BE2C (cell line): ENCODE results near the gene ZNF440.
"Not testable (repeated sequence)": the region's sequence is repeated elsewhere in the genome, so short reads cannot be mapped to it uniquely, and the experiment has no call there.

Experiments
- DNase-seq: peaks from one replicate; pipeline ENCODE4 v3.0.0-alpha.2; 2020
- H3K27me3 ChIP-seq: fragments of 250-450 bp; sonication (Bioruptor Pico); 2 replicates; pipeline ENCODE4 v1.5.1; 2020; ENCODE audit warnings: mild to moderate bottlenecking
- H3K36me3 ChIP-seq: fragments of 250-450 bp; sonication (Bioruptor Pico); 2 replicates; pipeline ENCODE4 v1.5.1; 2020; ENCODE audit warnings: mild to moderate bottlenecking
- H3K4me1 ChIP-seq: fragments of 250-450 bp; sonication (Bioruptor Pico); 2 replicates; pipeline ENCODE4 v1.5.1; 2020
- H3K4me3 ChIP-seq: 2 replicates; pipeline ENCODE4 v1.5.1; 2011; ENCODE audit warnings: low read depth, low read length
- H3K9me3 ChIP-seq: fragments of 250-450 bp; sonication (Bioruptor Pico); 2 replicates; pipeline ENCODE4 v1.5.1; 2020
- TF ChIP-seq, protein P1 (sequence below): IDR thresholded peaks from 2 replicates; pipeline ENCODE4 v1.5.1; 2012; ENCODE audit warnings: mild to moderate bottlenecking, low read depth, low read length

Gene ZNF440

DNA sequence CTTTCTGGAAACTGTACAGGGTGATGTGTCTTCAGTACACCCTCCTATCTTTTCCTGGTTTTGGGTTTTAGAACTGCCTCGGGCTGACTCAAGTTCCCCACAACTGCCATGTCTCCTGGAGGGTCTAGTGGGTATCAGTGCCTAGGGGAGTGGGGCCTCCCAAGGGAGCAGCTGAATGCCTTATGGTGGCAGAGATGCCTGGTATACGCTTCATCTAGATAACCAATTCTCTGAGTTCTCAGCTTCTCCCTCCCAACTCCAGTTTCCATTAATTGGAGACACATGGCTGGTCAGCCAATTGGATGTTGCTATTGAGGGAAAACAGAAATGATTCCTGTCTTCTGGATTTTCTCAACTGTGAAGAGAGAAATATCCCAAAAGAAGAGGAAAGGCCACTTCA, 47.2 kb downstream of the ZNF440 start:
- H3K9me3 ChIP-seq, result no peaks in the 10 kb centered on the region; the same call in 1 of the 2 replicates
- TF ChIP-seq, protein P1, sequence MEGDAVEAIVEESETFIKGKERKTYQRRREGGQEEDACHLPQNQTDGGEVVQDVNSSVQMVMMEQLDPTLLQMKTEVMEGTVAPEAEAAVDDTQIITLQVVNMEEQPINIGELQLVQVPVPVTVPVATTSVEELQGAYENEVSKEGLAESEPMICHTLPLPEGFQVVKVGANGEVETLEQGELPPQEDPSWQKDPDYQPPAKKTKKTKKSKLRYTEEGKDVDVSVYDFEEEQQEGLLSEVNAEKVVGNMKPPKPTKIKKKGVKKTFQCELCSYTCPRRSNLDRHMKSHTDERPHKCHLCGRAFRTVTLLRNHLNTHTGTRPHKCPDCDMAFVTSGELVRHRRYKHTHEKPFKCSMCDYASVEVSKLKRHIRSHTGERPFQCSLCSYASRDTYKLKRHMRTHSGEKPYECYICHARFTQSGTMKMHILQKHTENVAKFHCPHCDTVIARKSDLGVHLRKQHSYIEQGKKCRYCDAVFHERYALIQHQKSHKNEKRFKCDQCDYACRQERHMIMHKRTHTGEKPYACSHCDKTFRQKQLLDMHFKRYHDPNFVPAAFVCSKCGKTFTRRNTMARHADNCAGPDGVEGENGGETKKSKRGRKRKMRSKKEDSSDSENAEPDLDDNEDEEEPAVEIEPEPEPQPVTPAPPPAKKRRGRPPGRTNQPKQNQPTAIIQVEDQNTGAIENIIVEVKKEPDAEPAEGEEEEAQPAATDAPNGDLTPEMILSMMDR, result no peak
- peak; percentile 52 for DNase-seq
- H3K36me3 ChIP-seq, result no peaks in the 10 kb centered on the region; the same call in 1 of the 2 replicates
- H3K4me3 ChIP-seq, result no peak overlapping the region
- H3K4me1 ChIP-seq, result peaks cover 12% of the 10 kb centered on the region
- H3K27me3 ChIP-seq, result no peaks in the 10 kb centered on the region

DNA sequence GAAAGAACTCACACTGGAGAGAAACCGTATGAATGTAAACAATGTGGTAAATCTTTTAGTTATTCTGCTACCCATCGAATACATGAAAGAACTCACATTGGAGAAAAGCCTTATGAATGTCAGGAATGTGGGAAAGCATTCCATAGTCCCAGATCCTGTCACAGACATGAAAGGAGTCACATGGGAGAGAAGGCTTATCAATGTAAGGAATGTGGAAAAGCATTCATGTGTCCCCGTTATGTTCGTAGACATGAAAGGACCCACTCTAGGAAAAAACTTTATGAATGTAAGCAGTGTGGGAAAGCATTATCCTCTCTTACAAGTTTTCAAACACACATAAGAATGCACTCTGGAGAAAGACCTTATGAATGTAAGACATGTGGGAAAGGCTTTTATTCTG, 53.7 kb downstream of the ZNF440 start:
- DNase-seq, H3K27me3 ChIP-seq, H3K9me3 ChIP-seq, H3K4me3 ChIP-seq, H3K4me1 ChIP-seq: not testable (repeated sequence)
- H3K36me3 ChIP-seq, result peaks cover 21% of the 10 kb centered on the region

DNA sequence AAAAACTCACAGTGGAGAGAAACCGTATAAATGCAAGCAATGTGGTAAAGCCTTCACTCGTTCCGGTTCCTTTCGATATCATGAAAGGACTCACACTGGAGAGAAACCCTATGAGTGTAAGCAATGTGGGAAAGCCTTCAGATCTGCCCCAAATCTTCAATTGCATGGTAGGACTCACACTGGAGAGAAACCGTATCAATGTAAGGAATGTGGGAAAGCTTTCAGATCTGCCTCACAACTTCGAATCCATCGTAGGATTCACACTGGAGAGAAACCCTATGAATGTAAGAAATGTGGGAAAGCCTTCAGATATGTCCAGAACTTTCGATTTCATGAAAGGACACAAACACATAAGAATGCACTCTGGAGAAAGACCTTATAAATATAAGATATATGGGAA, 54.1 kb downstream of the ZNF440 start:
- no peaks in the 10 kb centered on the region for H3K27me3 ChIP-seq
- TF ChIP-seq, protein P1, result no peak
- H3K4me3 ChIP-seq, result no peak overlapping the region
- peaks cover 21% of the 10 kb centered on the region for H3K36me3 ChIP-seq
- DNase-seq, result no peak
- no peaks in the 10 kb centered on the region for H3K4me1 ChIP-seq
- peaks cover 8% of the 10 kb centered on the region for H3K9me3 ChIP-seq

DNA sequence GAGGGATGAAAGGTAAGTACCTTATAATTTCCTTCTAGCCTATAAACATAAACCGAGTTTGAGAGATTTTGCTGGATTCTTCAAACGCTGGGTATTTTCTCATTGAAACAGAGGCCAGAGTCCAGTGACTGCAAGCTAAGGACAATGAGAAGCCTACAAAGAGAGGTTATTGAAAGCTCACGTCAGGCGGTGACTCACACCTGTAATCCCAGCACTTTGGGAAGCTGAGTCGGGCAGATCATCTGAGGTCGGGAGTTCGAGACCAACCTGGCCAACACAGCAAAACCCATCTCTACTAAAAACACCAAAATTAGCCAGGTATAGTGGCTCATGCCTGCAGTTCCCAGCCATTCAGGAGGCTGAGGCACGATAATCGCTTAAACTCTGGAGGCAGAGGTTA, 58.6 kb downstream of the ZNF440 start:
- DNase-seq, result no peak
- H3K4me3 ChIP-seq, result no peak overlapping the region
- TF ChIP-seq, protein P1, result no peak
- H3K9me3 ChIP-seq, result peaks cover 8% of the 10 kb centered on the region
- H3K27me3 ChIP-seq, result no peaks in the 10 kb centered on the region
- H3K36me3 ChIP-seq, result peaks cover 16% of the 10 kb centered on the region
- no peaks in the 10 kb centered on the region for H3K4me1 ChIP-seq

DNA sequence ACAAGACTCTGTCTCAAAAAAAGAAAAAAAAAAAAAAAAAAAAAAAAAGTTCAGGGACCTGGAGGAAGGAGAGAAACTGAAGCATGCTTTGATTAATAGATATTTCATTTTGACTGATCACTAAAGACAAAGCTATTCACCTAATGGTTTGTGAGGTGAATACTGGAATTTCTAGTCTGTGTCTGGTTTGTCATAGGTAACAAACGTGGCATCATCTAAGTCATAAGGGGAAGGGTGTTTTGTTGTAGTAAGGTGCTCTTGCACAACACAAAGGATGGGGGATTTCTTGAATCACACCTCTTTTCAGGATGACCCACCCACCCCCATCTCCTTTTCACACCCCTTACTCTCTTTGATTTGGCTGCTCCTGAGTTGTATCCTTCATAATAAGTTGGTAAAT, 59.7 kb downstream of the ZNF440 start:
- no peaks in the 10 kb centered on the region for H3K4me1 ChIP-seq
- H3K27me3 ChIP-seq, result no peaks in the 10 kb centered on the region
- H3K9me3 ChIP-seq, result peaks cover 5% of the 10 kb centered on the region
- TF ChIP-seq, protein P1, result no peak
- peaks cover 5% of the 10 kb centered on the region for H3K36me3 ChIP-seq
- no peak for DNase-seq
- no peak overlapping the region for H3K4me3 ChIP-seq

DNA sequence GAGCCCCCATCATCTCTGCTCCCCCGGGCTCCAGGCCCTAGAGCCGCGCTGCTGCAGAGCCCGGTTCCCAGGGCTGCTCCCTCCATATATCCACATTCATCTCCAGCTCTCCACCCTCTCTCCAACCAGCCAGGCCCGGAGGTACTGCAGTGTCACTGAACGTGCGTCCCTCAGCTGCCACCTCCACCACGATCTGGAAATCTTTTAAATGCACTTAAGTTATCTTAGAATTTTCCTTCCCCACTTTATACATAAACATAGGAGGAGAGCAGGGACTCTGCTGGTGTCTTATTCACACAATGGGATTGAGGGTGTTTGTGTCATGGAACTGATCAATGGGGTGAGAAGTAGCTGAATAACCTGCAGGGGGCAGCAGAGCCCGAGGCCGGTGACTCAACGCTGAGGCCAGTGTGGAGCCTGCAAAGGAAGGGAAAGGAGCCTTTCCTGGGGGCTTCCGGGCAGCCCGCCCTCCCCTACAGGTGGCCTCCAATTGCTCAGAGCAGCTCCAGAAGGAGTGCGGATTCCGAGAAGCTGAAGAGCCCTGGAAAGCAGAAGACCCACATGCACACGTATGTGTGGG, 65.7 kb downstream of the ZNF440 start:
- not testable (repeated sequence) for H3K27me3 ChIP-seq, H3K36me3 ChIP-seq, H3K4me3 ChIP-seq, H3K4me1 ChIP-seq, H3K9me3 ChIP-seq
- TF ChIP-seq, protein P1, result peak; percentile 57
- peak; percentile 65 for DNase-seq

DNA sequence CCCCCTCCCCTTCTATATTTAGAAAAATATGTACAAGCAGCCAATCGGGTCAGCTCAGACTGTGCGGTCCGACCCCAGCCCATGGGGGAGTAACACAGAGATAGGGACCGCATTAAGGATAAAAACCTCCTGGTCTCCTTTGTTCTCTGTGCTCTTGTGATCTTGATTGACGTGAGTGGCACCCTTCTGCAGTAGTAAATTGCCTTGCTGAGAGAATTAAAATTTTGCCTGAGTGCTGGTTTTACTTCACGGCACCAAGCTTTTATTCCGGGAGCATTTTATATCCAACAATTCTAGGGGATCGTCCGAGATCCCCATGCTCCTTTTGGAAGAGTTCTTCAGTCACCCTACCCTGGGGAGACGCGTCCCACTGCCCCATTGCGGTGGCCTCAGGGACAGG, 66.5 kb downstream of the ZNF440 start:
- no peaks in the 10 kb centered on the region for H3K36me3 ChIP-seq
- H3K4me1 ChIP-seq, result no peaks in the 10 kb centered on the region
- no peaks in the 10 kb centered on the region for H3K27me3 ChIP-seq
- DNase-seq, result no peak
- TF ChIP-seq, protein P1, result no peak
- no peaks in the 10 kb centered on the region for H3K9me3 ChIP-seq
- H3K4me3 ChIP-seq, result no peak overlapping the region
